KOPT-K1 (cell line): ENCODE data around the gene CAMK1G.

ENCODE experiments used
- H3K27ac ChIP-seq: fragments of 200-600 bp; sonication (generic); 2 replicates; pipeline ENCODE4 v1.5.1; 2016; ENCODE audit warnings: antibody characterized with exemption, mild to moderate bottlenecking, low read depth, low read length; ENCODE audit not compliant: poor library complexity, severe bottlenecking
- H3K36me3 ChIP-seq: fragments of 200-600 bp; sonication (generic); 2 replicates; pipeline ENCODE4 v1.5.1; 2017; ENCODE audit warnings: antibody characterized with exemption, mild to moderate bottlenecking, low read length, moderate library complexity; ENCODE audit not compliant: insufficient read depth
- H3K9me3 ChIP-seq: fragments of 200-600 bp; sonication (generic); 2 replicates; pipeline ENCODE4 v1.5.1; 2017; ENCODE audit warnings: antibody characterized with exemption, low read length, mild to moderate bottlenecking; ENCODE audit not compliant: insufficient read depth, poor library complexity, severe bottlenecking

The CAMK1G gene

GRCh38 chr1:209584231-209584672 lies 738 bp downstream of the CAMK1G start:
- Histone ChIP-seq H3K36me3 (no peaks in the 10 kb centered on the region), H3K27ac (no peak overlapping the region), H3K9me3 (no peaks in the 10 kb centered on the region)

GRCh38 chr1:209585197-209585596 lies 1.7 kb downstream of the CAMK1G start:
- H3K9me3 ChIP-seq: no peaks in the 10 kb centered on the region

GRCh38 chr1:209585672-209586071 lies 2.2 kb downstream of the CAMK1G start:
- no peaks in the 10 kb centered on the region for H3K36me3 ChIP-seq
- no peak overlapping the region for H3K27ac ChIP-seq
- H3K9me3 ChIP-seq: no peaks in the 10 kb centered on the region

More at GRCh38 chr1:209585197-209585596, 1.7 kb downstream of the CAMK1G start:
- no peak overlapping the region for H3K27ac ChIP-seq
- no peaks in the 10 kb centered on the region for H3K36me3 ChIP-seq

- no peak overlapping the region for H3K27ac ChIP-seq
- H3K9me3 ChIP-seq: no peaks in the 10 kb centered on the region
- no peaks in the 10 kb centered on the region for H3K36me3 ChIP-seq
Observed at GRCh38 chr1:209586221-209586740, 2.8 kb downstream of the CAMK1G start.

GRCh38 chr1:209587789-209588188 lies 4.3 kb downstream of the CAMK1G start:
- no peaks in the 10 kb centered on the region for H3K36me3 ChIP-seq
- no peak overlapping the region for H3K27ac ChIP-seq
- no peaks in the 10 kb centered on the region for H3K9me3 ChIP-seq

GRCh38 chr1:209589440-209589839 lies 5.9 kb downstream of the CAMK1G start:
- H3K36me3 ChIP-seq: no peaks in the 10 kb centered on the region
- H3K9me3 ChIP-seq: no peaks in the 10 kb centered on the region
- no peak overlapping the region for H3K27ac ChIP-seq

GRCh38 chr1:209589863-209590262 lies 6.3 kb downstream of the CAMK1G start:
- Histone ChIP-seq H3K36me3 (no peaks in the 10 kb centered on the region), H3K9me3 (no peaks in the 10 kb centered on the region), H3K27ac (no peak overlapping the region)

- H3K36me3 ChIP-seq: no peaks in the 10 kb centered on the region
- H3K9me3 ChIP-seq: no peaks in the 10 kb centered on the region
- no peak overlapping the region for H3K27ac ChIP-seq
Observed at GRCh38 chr1:209590405-209590804, 6.9 kb downstream of the CAMK1G start.

- Histone ChIP-seq H3K27ac (no peak overlapping the region), H3K36me3 (no peaks in the 10 kb centered on the region), H3K9me3 (no peaks in the 10 kb centered on the region)
Observed at GRCh38 chr1:209593747-209594146, 10.2 kb downstream of the CAMK1G start.

GRCh38 chr1:209594440-209594839 lies 10.9 kb downstream of the CAMK1G start:
- no peaks in the 10 kb centered on the region for H3K36me3 ChIP-seq
- no peak overlapping the region for H3K27ac ChIP-seq
- no peaks in the 10 kb centered on the region for H3K9me3 ChIP-seq

GRCh38 chr1:209595028-209595427 lies 11.5 kb downstream of the CAMK1G start:
- H3K27ac ChIP-seq: no peak overlapping the region
- no peaks in the 10 kb centered on the region for H3K36me3 ChIP-seq
- no peaks in the 10 kb centered on the region for H3K9me3 ChIP-seq

- no peaks in the 10 kb centered on the region for H3K9me3 ChIP-seq
- H3K36me3 ChIP-seq: no peaks in the 10 kb centered on the region
- H3K27ac ChIP-seq: no peak overlapping the region
Observed at GRCh38 chr1:209595599-209596285, 12.2 kb downstream of the CAMK1G start.

GRCh38 chr1:209597499-209597898 lies 14.0 kb downstream of the CAMK1G start:
- Histone ChIP-seq H3K9me3 (no peaks in the 10 kb centered on the region), H3K36me3 (no peaks in the 10 kb centered on the region), H3K27ac (no peak overlapping the region)

- H3K9me3 ChIP-seq: no peaks in the 10 kb centered on the region
- no peak overlapping the region for H3K27ac ChIP-seq
- H3K36me3 ChIP-seq: no peaks in the 10 kb centered on the region
Observed at GRCh38 chr1:209598227-209598626, 14.7 kb downstream of the CAMK1G start.

GRCh38 chr1:209600541-209600940 lies 17.0 kb downstream of the CAMK1G start:
- Histone ChIP-seq H3K9me3 (no peaks in the 10 kb centered on the region), H3K27ac (no peak overlapping the region), H3K36me3 (no peaks in the 10 kb centered on the region)
